Skin epidermis (tissue), 12 donors: ENCODE measurements around the gene UNC45A.
"Not testable (repeated sequence)": the region's sequence is repeated elsewhere in the genome, so short reads cannot be mapped to it uniquely, and the experiment has no call there.

Experiments used
- H3K27ac ChIP-seq, 21 experiments: fragments of 200-600 bp; sonication (generic) in 11 of 21; one replicate each; pipeline ENCODE4 v1.5.0; 2020; ENCODE audit warnings: mild to moderate bottlenecking in 3 of 21, inconsistent platforms in 2 of 21, moderate library complexity in 2 of 21
- H3K4me3 ChIP-seq, 7 experiments: fragments of 200-600 bp; sonication (generic) in 2 of 7; one replicate each; pipeline ENCODE4 v1.5.0; 2020; ENCODE audit warnings: inconsistent platforms in 2 of 7, mild to moderate bottlenecking in 2 of 7, moderate library complexity in 1 of 7

The UNC45A gene, protein sequence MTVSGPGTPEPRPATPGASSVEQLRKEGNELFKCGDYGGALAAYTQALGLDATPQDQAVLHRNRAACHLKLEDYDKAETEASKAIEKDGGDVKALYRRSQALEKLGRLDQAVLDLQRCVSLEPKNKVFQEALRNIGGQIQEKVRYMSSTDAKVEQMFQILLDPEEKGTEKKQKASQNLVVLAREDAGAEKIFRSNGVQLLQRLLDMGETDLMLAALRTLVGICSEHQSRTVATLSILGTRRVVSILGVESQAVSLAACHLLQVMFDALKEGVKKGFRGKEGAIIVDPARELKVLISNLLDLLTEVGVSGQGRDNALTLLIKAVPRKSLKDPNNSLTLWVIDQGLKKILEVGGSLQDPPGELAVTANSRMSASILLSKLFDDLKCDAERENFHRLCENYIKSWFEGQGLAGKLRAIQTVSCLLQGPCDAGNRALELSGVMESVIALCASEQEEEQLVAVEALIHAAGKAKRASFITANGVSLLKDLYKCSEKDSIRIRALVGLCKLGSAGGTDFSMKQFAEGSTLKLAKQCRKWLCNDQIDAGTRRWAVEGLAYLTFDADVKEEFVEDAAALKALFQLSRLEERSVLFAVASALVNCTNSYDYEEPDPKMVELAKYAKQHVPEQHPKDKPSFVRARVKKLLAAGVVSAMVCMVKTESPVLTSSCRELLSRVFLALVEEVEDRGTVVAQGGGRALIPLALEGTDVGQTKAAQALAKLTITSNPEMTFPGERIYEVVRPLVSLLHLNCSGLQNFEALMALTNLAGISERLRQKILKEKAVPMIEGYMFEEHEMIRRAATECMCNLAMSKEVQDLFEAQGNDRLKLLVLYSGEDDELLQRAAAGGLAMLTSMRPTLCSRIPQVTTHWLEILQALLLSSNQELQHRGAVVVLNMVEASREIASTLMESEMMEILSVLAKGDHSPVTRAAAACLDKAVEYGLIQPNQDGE

DNA sequence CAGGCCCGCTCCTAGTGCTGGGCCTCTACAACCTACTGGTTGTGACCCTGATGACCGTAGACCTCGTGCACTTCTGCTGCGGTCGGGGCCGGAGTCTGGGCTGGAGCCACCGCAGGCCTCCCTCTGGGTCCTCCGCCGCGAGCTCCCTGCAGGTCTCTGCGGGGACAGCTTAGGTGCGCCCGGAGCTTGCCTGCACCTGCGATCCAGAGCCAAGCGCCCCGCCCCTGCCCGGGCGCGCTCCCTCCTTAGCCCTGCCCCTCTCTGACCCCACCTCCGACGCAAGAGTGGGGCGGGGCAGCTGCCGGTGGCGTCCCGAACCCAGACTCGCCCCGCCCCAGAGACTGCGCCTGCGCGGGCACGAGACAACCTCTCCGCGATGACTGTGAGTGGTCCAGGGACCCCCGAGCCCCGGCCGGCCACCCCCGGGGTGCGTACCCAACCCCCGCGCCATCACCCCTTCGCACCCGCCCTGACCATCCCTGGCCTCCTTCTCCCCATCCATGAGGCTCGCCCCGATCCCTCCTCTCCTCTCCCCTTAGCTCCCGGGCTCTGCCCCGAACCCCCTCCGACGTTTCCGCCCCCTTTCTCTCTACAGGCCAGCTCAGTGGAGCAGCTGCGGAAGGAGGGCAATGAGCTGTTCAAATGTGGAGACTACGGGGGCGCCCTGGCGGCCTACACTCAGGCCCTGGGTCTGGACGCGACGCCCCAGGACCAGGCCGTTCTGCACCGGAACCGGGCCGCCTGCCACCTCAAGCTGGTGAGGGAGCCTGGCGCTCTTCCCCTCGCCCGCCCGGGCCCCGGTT is at the start of gene UNC45A:
UNC45A (plus strand) TSS at position 337 of the 803 bp plus-strand sequence; CDS start at position 377, 40 bp downstream.
- H3K4me3 ChIP-seq = peak within 1 kb of the TSS; percentile 59 to 82 (median 77)

DNA sequence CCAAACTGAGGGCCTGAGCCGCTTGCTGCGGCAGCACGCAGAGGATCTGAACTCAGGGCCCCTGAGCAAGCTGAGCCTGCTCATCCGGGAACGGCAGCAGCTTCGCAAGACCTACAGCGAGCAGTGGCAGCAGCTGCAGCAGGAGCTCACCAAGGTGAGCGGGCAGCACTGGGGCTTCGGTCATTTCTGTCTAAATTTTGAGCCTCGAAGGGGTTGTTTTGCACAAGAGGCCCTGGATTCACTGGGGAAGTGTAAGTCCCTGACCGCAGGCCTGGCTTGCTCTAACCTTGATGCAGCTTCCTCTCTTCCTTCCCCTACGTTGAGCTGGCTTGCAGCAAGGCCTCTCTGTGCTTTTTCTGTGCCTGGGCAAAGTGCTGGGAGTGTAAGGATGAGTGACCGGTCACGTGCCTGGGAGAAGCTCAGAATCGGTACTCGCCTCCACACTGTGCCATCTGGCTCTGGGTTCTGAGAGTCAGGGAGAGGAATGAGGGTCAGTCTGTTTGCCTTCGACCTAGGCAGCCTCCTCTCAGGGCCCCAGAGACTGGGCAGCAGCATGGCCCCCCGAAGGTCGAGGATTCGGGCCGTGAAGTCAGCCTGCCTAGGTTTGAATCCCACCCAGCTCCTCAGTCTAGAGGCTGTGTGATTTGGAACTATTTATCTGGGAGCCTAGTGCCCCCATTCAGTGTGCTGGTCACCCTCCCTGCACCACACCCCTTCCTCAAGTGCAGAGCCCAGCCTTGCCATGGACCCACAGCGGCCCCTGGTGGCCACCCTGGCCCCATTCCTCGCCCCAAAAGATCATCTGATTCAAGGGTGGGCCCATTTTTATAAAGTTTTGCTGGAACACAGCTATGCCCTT is 49.4 kb upstream of the UNC45A start:
- Histone ChIP-seq H3K27ac (peak overlapping the region; percentile 19 to 99 (median 93)), H3K4me3 (peak overlapping the region; percentile 11 to 55 (median 42))

More for the DNA sequence above, at the start of gene UNC45A:
- H3K27ac ChIP-seq = peak within 1 kb of the TSS; percentile 47 to 92 (median 84)

DNA sequence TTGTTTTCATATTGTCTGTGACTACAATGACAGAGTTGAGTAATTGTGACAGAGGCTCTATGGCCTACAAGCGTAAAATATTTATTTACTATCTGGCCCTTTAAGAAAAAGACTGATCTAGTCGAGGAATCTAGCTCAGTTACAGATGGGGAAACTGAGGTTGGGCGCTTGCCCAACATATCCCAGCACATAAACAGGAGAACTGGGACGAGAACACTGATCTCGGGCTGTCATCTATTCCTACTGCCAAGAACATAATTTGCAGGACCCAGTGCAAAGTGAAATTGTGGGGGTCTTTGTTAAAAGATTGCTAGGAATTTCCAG is 48.8 kb upstream of the UNC45A start:
- Histone ChIP-seq H3K4me3 (peak overlapping the region in 1 of 7 experiments; percentile 36), H3K27ac (peak overlapping the region in 10 of 21 experiments; percentile 1 to 99 (median 95))

DNA sequence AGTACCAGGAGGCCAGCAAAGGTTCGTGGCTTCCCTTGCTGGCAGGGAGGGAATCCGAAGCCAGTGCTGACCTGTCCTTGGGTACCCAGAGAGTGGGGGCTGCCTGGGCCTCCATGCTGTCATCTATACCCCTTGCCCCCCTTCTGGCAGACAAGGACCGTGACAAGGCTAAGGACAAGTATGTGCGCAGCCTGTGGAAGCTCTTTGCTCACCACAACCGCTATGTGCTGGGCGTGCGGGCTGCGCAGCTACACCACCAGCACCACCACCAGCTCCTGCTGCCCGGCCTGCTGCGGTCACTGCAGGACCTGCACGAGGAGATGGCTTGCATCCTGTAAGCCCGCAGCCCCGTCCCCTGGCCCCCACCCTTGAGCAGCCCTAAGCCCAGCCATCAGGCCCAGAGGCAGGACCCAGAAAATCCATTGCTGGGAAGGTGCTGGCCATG is 48.0 kb upstream of the UNC45A start:
- H3K4me3 ChIP-seq = no peak overlapping the region
- H3K27ac ChIP-seq = peak overlapping the region in 3 of 21 experiments; percentile 1 to 99 (median 47)

DNA sequence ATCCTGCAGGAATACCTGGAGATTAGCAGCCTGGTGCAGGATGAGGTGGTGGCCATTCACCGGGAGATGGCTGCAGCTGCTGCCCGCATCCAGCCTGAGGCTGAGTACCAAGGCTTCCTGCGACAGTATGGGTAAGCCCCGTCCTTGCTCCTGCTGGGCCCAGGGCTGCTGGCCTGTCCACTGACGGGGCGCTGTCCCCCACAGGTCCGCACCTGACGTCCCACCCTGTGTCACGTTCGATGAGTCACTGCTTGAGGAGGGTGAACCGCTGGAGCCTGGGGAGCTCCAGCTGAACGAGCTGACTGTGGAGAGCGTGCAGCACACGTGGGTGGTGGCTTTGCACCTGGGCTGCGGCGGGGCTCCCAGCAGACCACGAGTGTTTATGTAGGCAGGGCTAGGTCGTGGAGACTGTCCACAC is 45.8 kb upstream of the UNC45A start:
- no peak overlapping the region for H3K4me3 ChIP-seq
- no peak overlapping the region for H3K27ac ChIP-seq

DNA sequence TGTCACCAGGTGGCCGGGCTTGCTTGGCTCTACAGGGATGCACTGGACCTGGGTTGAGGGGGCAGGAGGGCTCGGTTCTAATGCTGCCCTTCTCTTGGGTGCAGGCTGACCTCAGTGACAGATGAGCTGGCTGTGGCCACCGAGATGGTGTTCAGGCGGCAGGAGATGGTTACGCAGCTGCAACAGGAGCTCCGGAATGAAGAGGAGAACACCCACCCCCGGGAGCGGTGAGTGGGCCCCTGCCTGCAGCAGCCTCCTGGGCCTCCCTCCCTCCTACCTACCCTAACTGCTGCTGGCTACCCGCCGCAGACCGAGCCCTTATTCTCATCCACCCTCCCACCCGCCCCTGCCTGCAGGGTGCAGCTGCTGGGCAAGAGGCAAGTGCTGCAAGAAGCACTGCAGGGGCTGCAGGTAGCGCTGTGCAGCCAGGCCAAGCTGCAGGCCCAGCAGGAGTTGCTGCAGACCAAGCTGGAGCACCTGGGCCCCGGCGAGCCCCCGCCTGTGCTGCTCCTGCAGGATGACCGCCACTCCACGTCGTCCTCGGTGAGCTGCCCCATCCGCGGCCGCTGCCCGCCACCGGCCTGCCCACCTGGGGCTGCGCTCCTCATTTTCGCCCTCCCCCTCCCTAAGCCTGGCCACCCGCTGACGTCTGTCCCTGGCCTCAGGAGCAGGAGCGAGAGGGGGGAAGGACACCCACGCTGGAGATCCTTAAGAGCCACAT is 45.2 kb upstream of the UNC45A start:
- H3K27ac ChIP-seq = no peak overlapping the region
- no peak overlapping the region for H3K4me3 ChIP-seq

DNA sequence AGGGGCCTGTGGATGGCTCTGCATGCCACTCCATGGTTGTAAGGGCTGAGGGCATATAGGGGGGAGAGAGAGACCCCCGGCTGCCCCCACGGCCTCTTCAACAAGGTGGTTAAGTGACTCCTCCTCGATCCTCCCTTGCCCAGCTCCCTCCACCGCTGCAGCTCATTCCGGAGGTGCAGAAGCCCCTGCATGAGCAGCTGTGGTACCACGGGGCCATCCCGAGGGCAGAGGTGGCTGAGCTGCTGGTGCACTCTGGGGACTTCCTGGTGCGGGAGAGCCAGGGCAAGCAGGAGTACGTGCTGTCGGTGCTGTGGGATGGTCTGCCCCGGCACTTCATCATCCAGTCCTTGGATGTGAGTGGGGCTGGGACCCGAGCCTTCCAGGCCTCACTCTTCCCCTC is 44.2 kb upstream of the UNC45A start:
- H3K27ac ChIP-seq = no peak overlapping the region
- no peak overlapping the region for H3K4me3 ChIP-seq

DNA sequence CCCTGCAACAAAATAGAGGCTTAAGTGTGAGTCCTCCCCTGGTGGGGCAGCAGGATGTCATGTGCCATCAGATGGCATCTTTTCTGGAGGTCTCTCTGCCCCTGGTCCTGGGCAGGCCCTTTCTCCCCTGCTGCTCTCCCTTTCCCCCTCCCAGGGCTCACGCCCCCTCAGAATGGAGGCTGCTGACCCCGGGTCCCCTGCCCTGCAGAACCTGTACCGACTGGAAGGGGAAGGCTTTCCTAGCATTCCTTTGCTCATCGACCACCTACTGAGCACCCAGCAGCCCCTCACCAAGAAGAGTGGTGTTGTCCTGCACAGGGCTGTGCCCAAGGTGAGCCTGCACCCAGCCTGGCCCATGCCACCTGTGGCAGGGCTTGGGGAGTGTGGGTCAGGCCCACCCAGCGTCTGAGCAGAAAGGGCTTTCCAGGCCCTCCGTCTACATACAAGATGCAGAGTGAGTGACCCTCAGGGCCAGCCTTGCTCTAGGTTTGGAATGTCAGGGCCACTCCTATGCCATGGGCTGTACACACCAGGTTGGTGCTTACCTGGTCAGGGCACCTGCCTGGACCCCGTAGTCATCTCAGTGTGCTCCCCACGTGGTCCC is 43.6 kb upstream of the UNC45A start:
- Histone ChIP-seq H3K27ac (no peak overlapping the region), H3K4me3 (no peak overlapping the region)

DNA sequence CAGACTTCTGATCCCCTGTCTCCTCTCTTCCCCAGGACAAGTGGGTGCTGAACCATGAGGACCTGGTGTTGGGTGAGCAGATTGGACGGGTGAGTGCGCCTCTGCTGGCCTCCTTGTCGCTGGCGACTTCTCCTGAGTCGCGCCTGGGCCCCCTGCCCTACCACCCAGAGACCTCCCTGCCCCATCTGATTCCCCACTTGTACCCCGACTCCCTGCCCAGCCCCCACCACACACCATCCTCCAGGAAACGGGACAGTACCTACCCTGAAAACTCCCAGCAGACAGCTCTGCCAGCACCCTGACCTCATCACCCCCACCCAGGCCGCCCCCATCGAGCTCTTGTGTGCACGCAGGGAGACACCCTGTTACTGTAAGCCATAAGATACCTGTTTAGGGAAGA is 43.1 kb upstream of the UNC45A start:
- no peak overlapping the region for H3K4me3 ChIP-seq
- H3K27ac ChIP-seq = no peak overlapping the region

DNA sequence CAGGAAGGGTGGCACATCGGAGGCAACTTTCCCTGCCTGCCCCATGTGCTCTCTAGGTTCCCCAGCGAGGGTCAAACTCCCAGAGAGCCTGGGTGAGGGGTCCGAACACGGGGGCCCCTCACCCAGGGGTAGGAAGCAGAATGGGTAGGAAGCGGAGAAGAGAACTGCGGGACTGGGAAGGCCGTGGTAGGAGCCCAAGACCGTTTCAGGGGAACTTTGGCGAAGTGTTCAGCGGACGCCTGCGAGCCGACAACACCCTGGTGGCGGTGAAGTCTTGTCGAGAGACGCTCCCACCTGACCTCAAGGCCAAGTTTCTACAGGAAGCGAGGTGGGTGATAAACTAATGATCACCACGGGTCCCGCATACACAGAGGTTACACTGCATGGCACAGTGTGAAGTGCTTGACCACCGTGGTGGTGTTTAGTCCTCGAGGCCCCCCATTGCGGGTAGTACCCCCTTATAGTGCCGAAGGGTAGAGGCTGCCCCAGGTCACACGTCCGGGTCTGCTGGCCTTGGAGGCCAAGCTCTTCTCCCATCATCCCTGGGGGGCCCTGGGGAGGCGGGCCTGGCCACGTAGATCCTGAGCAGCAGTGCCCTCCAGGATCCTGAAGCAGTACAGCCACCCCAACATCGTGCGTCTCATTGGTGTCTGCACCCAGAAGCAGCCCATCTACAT is 42.4 kb upstream of the UNC45A start:
- no peak overlapping the region for H3K27ac ChIP-seq
- no peak overlapping the region for H3K4me3 ChIP-seq

DNA sequence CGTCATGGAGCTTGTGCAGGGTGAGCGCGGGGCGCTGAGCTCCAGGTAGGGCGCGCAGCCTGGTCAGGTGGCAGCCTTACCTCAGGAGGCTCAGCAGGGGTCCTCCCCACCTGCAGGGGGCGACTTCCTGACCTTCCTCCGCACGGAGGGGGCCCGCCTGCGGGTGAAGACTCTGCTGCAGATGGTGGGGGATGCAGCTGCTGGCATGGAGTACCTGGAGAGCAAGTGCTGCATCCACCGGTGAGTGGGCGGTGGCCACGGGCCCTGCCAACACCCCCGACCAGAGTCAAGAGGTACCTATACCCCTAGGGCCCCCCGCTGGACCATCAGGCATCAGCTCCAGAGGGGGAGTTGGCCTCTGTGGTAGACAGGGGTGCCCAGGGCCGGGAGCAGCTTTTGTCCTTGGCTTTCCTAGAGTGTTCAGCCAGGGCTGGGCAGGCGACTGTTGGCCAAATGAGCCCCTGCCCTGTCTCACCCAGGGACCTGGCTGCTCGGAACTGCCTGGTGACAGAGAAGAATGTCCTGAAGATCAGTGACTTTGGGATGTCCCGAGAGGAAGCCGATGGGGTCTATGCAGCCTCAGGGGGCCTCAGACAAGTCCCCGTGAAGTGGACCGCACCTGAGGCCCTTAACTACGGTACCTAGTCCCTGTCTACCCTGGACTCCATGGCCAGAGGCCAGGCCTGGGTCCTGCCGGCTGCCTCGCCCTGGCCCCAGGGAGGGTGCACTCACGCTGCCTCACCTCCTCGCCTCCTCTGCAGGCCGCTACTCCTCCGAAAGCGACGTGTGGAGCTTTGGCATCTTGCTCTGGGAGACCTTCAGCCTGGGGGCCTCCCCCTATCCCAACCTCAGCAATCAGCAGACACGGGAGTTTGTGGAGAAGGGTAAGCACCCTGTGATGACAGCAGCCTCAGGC is 41.7 kb upstream of the UNC45A start:
- Histone ChIP-seq H3K27ac (no peak overlapping the region), H3K4me3 (no peak overlapping the region)

DNA sequence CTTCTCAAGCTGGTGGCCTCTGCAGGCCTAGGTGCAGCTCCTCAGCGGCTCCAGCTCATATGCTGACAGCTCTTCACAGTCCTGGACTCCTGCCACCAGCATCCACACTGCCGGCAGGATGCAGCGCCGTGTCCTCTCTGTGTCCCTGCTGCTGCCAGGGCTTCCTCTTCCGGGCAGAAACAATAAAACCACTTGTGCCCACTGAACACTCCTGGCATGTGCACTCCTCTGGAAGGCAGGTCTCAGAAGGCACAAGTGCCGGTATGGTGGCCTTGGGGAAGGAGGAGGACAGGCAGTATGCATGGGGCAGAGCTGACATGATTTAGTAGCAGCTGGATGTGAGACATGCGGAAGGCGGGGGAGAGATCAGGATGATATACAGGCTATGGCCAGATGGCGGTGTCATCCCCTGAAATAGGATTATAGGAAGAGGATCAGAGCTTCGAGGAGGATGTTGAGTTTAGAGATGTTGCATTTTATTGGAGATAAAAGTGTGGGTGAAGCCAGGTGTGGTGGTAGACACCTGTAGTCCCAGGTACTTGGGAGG is 39.4 kb upstream of the UNC45A start:
- H3K4me3 ChIP-seq = no peak overlapping the region
- no peak overlapping the region for H3K27ac ChIP-seq

DNA sequence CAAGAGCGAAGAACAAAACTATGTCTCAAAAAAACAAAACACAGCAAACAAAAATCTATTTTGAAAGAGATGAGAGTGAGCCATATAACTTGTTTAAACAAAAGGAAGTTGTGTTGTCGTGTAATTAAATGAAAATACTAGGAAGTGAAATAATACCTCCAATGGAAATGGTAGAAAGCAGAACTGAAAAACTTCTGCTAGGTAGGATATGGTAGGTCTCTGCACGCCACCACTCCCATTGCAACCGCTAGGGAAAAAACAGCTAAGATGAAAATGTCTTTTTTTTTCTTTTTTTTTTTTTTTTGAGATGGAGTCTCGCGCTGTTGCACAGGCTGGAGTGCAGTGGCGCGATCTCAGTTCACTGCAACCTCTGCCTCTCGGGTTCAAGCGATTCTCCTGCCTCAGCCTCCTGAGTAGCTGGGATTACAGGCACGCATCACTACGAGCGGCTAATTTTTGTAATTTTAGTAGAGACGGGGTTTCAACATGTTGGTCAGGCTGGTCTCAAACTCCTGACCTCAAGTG is 37.9 kb upstream of the UNC45A start:
- H3K4me3 ChIP-seq = not testable (repeated sequence)
- H3K27ac ChIP-seq = peak overlapping the region in 2 of 21 experiments; percentile 14 to 65

DNA sequence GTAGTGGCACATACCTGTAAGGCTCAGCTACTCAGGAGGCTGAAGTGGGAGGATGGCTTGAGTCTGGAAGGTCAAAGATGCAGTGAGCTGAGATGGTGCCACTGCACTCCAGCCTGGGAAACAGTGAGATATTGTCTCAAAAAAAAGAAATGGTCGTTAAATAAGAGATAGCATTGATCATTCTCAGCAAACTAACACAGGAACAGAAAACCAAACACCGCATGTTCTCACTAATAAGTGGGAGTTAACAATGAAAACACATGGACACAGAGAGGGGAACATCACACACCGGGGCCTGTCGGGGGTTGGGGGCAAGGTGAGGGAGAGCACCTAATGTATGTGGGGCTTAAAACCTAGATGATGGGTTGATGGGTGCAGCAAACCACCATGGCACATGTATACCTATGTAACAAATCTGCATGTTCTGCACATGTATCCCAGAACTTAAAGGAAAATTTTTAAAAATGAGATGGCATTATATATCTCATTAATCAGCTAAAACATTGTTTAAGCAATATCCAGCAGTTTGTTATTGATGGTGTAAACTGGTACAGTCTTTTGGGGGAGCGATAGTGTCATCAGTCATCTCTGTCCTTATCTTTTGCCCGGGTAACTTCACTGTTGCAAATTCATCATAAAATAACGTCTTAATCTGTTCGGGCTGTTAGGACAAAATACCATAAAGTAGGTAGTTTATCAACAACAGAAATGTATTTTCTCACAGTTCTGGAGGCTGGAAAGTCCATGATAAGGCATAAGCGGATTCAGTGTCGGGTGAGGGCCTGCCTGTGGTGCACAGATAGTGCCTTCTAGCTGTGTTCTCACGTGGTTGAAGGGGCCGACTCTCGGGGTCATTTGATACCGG is 33.7 kb upstream of the UNC45A start:
- Histone ChIP-seq H3K27ac (peak overlapping the region in 20 of 21 experiments; percentile 64 to 95 (median 86)), H3K4me3 (peak overlapping the region in 3 of 7 experiments; percentile 78 to 86 (median 80))
